PC-9 (cell line): ENCODE data around the gene SLC37A2.

Experiments used
- CTCF ChIP-seq: fragments of 200-600 bp; sonication (generic); conservative IDR thresholded peaks from 2 replicates; pipeline ENCODE4 v1.6.1; 2017; ENCODE audit warnings: mixed run types, antibody characterized with exemption, mild to moderate bottlenecking, moderate library complexity
- EZH2 ChIP-seq: fragments of 200-600 bp; sonication (generic); IDR thresholded peaks from 2 replicates; pipeline ENCODE4 v1.8.0; 2017; ENCODE audit warnings: antibody characterized with exemption, low read depth

- TF ChIP-seq CTCF (no peak), EZH2 (no peak)
Observed at GRCh38 chr11:125055107-125055715, 7.9 kb upstream of the SLC37A2 start.
